ENCODE measurements around the gene PFN1. TPM values are rescaled to one million over a fixed set of nuclear protein-coding genes. Genes with fewer than 3 reads are reported as not detected.
A peak's percentile ranks its signal among the peaks of the same experiment; 100 is the strongest.

PFN1 gene
- total RNA-seq, 3 donors from 2014 or later, result 605 to 825 (median 723) TPM

- H3K4me3 ChIP-seq, result no peak overlapping the region
- H3K4me1 ChIP-seq (ENCODE audit: low read depth), result peaks cover 8% of the 10 kb centered on the region
- ATAC-seq, result no peak
- peaks cover 8% of the 10 kb centered on the region for H3K36me3 ChIP-seq (ENCODE audit: low read depth)
- intact Hi-C loops (cut with DNase I, micrococcal nuclease), result no loop called here
- no peak for DNase-seq
- H3K9me3 ChIP-seq, result no peaks in the 10 kb centered on the region
- TF ChIP-seq CTCF (IDR thresholded peaks at IDR 0.05), result no peak
Measured at GRCh38 chr17:4970273-4970672, 21.9 kb upstream of the PFN1 start.

GRCh38 chr17:4969551-4970173 lies 21.3 kb upstream of the PFN1 start:
- DNase-seq (no peak), ATAC-seq (no peak)
- intact Hi-C loops (cut with DNase I, micrococcal nuclease), result no loop called here
- H3K4me3 ChIP-seq, result no peak overlapping the region
- H3K9me3 ChIP-seq, result no peaks in the 10 kb centered on the region
- H3K4me1 ChIP-seq (ENCODE audit: low read depth), result peaks cover 8% of the 10 kb centered on the region
- no peak for TF ChIP-seq CTCF (IDR thresholded peaks at IDR 0.05)
- peaks cover 8% of the 10 kb centered on the region for H3K36me3 ChIP-seq (ENCODE audit: low read depth)

GRCh38 chr17:4969047-4969550 lies 20.8 kb upstream of the PFN1 start:
- no peak for ATAC-seq
- Histone ChIP-seq H3K4me3 (no peak overlapping the region), H3K36me3 (ENCODE audit: low read depth) (peaks cover 8% of the 10 kb centered on the region), H3K4me1 (ENCODE audit: low read depth) (peaks cover 8% of the 10 kb centered on the region), H3K9me3 (no peaks in the 10 kb centered on the region)
- DNase-seq, result peak in 1 of 3 donors; percentile 63
- intact Hi-C loops (cut with DNase I, micrococcal nuclease), result no loop called here
- no peak for TF ChIP-seq CTCF (IDR thresholded peaks at IDR 0.05)

- DNase-seq, result peak in 1 of 3 donors; percentile 72
- no peak for ATAC-seq
- no peak for TF ChIP-seq CTCF (IDR thresholded peaks at IDR 0.05)
- no peak overlapping the region for H3K4me3 ChIP-seq
- peaks cover 5% of the 10 kb centered on the region for H3K36me3 ChIP-seq (ENCODE audit: low read depth)
- no peaks in the 10 kb centered on the region for H3K9me3 ChIP-seq
- intact Hi-C loops (cut with DNase I, micrococcal nuclease), result no loop called here
- H3K4me1 ChIP-seq (ENCODE audit: low read depth), result peaks cover 8% of the 10 kb centered on the region
Measured at GRCh38 chr17:4968486-4969046, 20.2 kb upstream of the PFN1 start.

- intact Hi-C loops (cut with DNase I, micrococcal nuclease), result no loop called here
- DNase-seq, result peak; percentile 95 to 97 (median 97)
Measured at GRCh38 chr17:4967539-4968485, 19.5 kb upstream of the PFN1 start, which contains the start of gene SPAG7. Gene SPAG7, minus strand, starts transcription at chr17:4967817. Its CDS starts 13 bp downstream, at chr17:4967804.

More at GRCh38 chr17:4967539-4968485, 19.5 kb upstream of the PFN1 start, which contains the start of gene SPAG7:
- peaks cover 5% of the 10 kb centered on the region for H3K36me3 ChIP-seq (ENCODE audit: low read depth)
- peaks cover 8% of the 10 kb centered on the region for H3K4me1 ChIP-seq (ENCODE audit: low read depth)
- H3K9me3 ChIP-seq, result no peaks in the 10 kb centered on the region
- no peak for TF ChIP-seq CTCF (IDR thresholded peaks at IDR 0.05)
- ATAC-seq, result peak; percentile 87
- H3K4me3 ChIP-seq, result peak within 1 kb of the TSS; percentile 37
